Smooth muscle cell (in vitro differentiated cells): ENCODE results near the gene MYCN. TPM values are rescaled to one million over a fixed set of nuclear protein-coding genes. Genes with fewer than 3 reads are reported as not detected.

Source experiments
- DNase-seq: peaks from one replicate; lab custom pipeline; 2025; ENCODE audit not compliant: unreplicated experiment; lab: John Stamatoyannopoulos, UW
- H2AFZ ChIP-seq: fragments of 200-600 bp; sonication (generic); 2 replicates; pipeline ENCODE4 v1.6.0; 2016; ENCODE audit warnings: antibody characterized with exemption, low read depth, mild to moderate bottlenecking
- H3F3A ChIP-seq: fragments of 200-600 bp; sonication (generic); 2 replicates; pipeline ENCODE4 v1.6.0; 2017; ENCODE audit warnings: antibody characterized with exemption, low read depth
- H3K27ac ChIP-seq: fragments of 200-600 bp; sonication (generic); 2 replicates; pipeline ENCODE4 v1.5.1; 2016; ENCODE audit warnings: low read depth, mild to moderate bottlenecking
- H3K27me3 ChIP-seq: fragments of 200-600 bp; sonication (generic); 2 replicates; pipeline ENCODE4 v1.6.1; 2016; ENCODE audit warnings: low read depth, mild to moderate bottlenecking
- H3K36me3 ChIP-seq: fragments of 200-600 bp; sonication (generic); 2 replicates; pipeline ENCODE4 v1.5.1; 2016; ENCODE audit warnings: low read depth
- H3K4me1 ChIP-seq: fragments of 200-600 bp; sonication (generic); 2 replicates; pipeline ENCODE4 v1.5.1; 2016; ENCODE audit warnings: low read depth
- H3K4me2 ChIP-seq: fragments of 200-600 bp; sonication (generic); 2 replicates; pipeline ENCODE4 v1.6.0; 2016; ENCODE audit warnings: mild to moderate bottlenecking
- H3K4me3 ChIP-seq: fragments of 200-600 bp; sonication (generic); 2 replicates; pipeline ENCODE4 v1.5.1; 2016; ENCODE audit warnings: mild to moderate bottlenecking
- H3K79me2 ChIP-seq: fragments of 200-600 bp; sonication (generic); 2 replicates; pipeline ENCODE4 v1.6.0; 2016; ENCODE audit warnings: low read depth, mild to moderate bottlenecking
- H3K9ac ChIP-seq: fragments of 200-600 bp; sonication (generic); 2 replicates; pipeline ENCODE4 v1.6.0; 2016; ENCODE audit warnings: low read depth
- H3K9me3 ChIP-seq: fragments of 200-600 bp; sonication (generic); replicated peaks from 2 replicates; pipeline ENCODE4 v1.5.1; 2016; ENCODE audit warnings: low read depth
- H4K20me1 ChIP-seq: fragments of 200-600 bp; sonication (generic); 2 replicates; pipeline ENCODE4 v1.6.0; 2016; ENCODE audit warnings: low read depth
- WGBS: methylation state at CpG from one replicate; pipeline ENCODE4 v1.1.7; 2016; ENCODE audit warnings: low lambda C conversion rate; 5-methylcytosine and 5-hydroxymethylcytosine counted together
- polyA plus RNA-seq: library from polyadenylated mRNA; unstranded; fragments of >200 nt; fragmentation: Nextera tagmentation; extraction: Ambion mirVana; gene quantifications from 2 replicates; pipeline ENCODE4 v1.2.1, GENCODE V29; 2016
- total RNA-seq: library from RNA; depleted of rRNA; stranded (reverse); fragments of >200 nt; gene quantifications from 2 replicates; pipeline ENCODE4 v1.2.3, GENCODE V29; 2014
- TF ChIP-seq, protein P1 (sequence below): fragments of 200-600 bp; sonication (generic); IDR thresholded peaks from 2 replicates; pipeline ENCODE4 v1.5.1; 2017; ENCODE audit warnings: borderline replicate concordance, mild to moderate bottlenecking, antibody characterized with exemption; ENCODE audit not compliant: insufficient read depth, poor library complexity, severe bottlenecking

Gene MYCN
- total and polyA plus RNA-seq, 2 experiments from 2014 or later: 6.9 to 18.3 TPM

DNA sequence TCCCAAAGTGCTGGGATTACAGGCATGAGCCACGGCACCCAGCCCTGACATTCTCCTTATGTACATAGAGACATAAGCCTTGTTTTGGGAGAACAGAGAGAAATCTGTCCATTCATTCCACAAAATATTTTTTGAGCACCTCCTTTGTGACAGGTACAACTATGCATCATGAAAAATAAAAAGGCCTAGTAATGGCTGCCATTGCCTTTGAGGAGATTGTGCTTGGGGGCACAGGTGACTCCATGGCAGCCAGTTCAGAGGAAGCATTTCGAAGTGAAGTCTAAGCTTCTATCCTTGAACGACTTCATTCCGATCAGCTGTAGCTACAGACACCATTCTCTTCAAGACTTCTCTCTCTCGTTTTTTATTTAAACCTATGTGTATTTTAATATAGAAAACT, 10.5 kb upstream of the MYCN start:
- no peaks in the 10 kb centered on the region for H3K79me2 ChIP-seq
- H3K36me3 ChIP-seq: no peaks in the 10 kb centered on the region
- H3K9ac ChIP-seq: no peak overlapping the region
- H3F3A ChIP-seq: no peaks in the 10 kb centered on the region
- WGBS: 95% methylated on average over 5 of the region's 5 CpGs
- H3K4me2 ChIP-seq: no peak overlapping the region
- TF ChIP-seq, protein P1, sequence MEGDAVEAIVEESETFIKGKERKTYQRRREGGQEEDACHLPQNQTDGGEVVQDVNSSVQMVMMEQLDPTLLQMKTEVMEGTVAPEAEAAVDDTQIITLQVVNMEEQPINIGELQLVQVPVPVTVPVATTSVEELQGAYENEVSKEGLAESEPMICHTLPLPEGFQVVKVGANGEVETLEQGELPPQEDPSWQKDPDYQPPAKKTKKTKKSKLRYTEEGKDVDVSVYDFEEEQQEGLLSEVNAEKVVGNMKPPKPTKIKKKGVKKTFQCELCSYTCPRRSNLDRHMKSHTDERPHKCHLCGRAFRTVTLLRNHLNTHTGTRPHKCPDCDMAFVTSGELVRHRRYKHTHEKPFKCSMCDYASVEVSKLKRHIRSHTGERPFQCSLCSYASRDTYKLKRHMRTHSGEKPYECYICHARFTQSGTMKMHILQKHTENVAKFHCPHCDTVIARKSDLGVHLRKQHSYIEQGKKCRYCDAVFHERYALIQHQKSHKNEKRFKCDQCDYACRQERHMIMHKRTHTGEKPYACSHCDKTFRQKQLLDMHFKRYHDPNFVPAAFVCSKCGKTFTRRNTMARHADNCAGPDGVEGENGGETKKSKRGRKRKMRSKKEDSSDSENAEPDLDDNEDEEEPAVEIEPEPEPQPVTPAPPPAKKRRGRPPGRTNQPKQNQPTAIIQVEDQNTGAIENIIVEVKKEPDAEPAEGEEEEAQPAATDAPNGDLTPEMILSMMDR: no peak
- no peak overlapping the region for H3K4me3 ChIP-seq
- H4K20me1 ChIP-seq: no peaks in the 10 kb centered on the region
- H2AFZ ChIP-seq: no peak overlapping the region
- H3K4me1 ChIP-seq: no peaks in the 10 kb centered on the region
- H3K27ac ChIP-seq: no peak overlapping the region
- no peaks in the 10 kb centered on the region for H3K9me3 ChIP-seq
- DNase-seq: no peak
- no peaks in the 10 kb centered on the region for H3K27me3 ChIP-seq

DNA sequence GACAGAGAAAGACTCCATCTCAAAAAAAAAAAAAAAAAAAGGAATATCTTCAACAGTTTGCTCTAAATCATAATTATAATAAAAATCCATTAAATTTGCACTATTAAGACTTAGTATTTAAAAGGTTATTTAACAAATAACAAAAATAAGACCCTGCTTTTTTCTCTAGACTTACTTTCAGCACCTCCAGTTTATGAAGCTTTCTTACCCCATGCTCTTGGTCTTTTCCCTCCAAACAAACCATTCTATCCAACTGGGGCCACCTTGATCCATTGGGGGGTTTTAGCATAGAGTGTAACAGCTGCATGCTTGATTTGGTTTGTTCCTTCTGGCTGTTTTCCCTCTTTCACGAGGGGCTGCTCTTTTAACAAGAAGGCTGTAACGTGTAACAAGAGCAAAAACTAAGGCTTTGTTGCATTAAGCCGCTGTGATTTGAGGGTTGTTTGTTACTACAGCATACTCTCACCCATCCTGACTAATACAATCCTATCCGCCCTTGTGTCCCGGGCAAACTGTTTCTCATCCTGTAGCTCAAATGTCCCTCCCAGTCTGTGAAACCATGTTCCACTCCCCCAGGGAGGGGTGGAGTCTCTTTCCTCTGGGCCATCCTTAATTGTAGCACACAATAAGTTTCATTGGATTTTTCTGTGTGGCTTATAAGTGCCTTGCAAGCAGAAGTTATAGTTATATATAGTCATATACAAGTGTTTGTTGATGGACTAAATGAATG, 9.6 kb upstream of the MYCN start:
- no peaks in the 10 kb centered on the region for H3F3A ChIP-seq
- DNase-seq: no peak
- no peaks in the 10 kb centered on the region for H3K27me3 ChIP-seq
- 94% methylated on average over 5 of the region's 5 CpGs for WGBS
- no peaks in the 10 kb centered on the region for H3K9me3 ChIP-seq
- no peaks in the 10 kb centered on the region for H3K79me2 ChIP-seq
- H3K4me3 ChIP-seq: no peak overlapping the region
- no peaks in the 10 kb centered on the region for H4K20me1 ChIP-seq
- no peaks in the 10 kb centered on the region for H3K4me1 ChIP-seq
- no peak overlapping the region for H3K27ac ChIP-seq
- H3K36me3 ChIP-seq: no peaks in the 10 kb centered on the region
- H2AFZ ChIP-seq: no peak overlapping the region
- no peak overlapping the region for H3K4me2 ChIP-seq
- no peak overlapping the region for H3K9ac ChIP-seq
- TF ChIP-seq, protein P1: no peak

DNA sequence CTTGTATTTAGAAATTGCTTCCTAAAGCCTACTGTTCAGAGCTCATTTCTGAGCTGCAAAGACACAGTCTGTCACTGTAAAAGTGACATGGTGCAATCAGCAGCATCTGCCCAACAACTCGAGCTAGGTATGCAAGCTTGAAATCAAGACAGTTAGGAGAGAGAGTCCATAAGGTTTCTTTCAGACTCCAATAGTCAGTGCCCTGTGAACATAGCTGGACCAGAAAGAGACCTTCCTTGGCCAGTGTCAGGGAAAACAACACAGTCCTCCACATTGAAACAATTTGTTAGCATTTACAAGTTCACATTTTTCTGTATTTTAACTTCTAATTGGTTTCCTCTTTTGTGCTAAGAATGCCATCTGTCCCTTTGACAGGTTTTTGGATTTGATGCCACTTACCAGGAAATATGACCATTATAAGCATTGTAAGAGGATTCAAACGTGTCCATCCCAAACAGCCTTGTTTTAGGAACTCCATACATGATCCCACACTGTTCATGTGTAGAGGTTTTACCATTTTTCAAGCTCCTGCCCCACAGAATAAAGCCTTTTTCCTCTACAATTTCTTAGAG, 8.9 kb upstream of the MYCN start:
- no peak for DNase-seq
- Histone ChIP-seq H3K27me3 (peaks cover 1% of the 10 kb centered on the region), H3K4me3 (no peak overlapping the region), H4K20me1 (no peaks in the 10 kb centered on the region), H3K4me1 (no peaks in the 10 kb centered on the region), H3K36me3 (no peaks in the 10 kb centered on the region), H3K79me2 (no peaks in the 10 kb centered on the region), H3K9me3 (no peaks in the 10 kb centered on the region), H3K9ac (no peak overlapping the region), H3F3A (no peaks in the 10 kb centered on the region), H3K27ac (no peak overlapping the region), H3K4me2 (no peak overlapping the region), H2AFZ (no peak overlapping the region)
- 72% methylated on average over 2 of the region's 2 CpGs for WGBS
- TF ChIP-seq, protein P1: no peak

DNA sequence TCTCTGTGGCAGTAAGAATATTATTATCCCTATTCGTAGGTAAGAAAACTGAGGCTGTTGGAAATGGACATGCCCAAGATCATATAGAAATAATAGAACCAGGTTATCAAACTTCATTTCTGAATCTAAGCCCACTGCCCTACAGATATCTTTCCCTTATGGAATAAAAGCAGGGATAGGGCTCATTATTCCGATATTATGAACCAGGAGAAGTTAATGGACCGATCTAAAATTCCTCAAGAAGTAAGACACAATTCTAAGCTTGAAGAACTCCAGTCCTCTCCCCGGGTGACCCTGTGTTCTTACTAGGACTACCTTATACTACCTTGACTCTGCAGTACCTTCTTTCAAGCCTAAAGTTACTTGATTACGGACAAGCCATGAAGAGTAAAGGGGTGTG, 8.4 kb upstream of the MYCN start:
- Histone ChIP-seq H3K4me2 (no peak overlapping the region), H3F3A (no peaks in the 10 kb centered on the region), H3K27ac (no peak overlapping the region), H4K20me1 (no peaks in the 10 kb centered on the region), H3K9ac (no peak overlapping the region), H3K4me1 (no peaks in the 10 kb centered on the region), H3K4me3 (no peak overlapping the region), H2AFZ (no peak overlapping the region), H3K79me2 (no peaks in the 10 kb centered on the region), H3K27me3 (peaks cover 7% of the 10 kb centered on the region), H3K36me3 (no peaks in the 10 kb centered on the region), H3K9me3 (no peaks in the 10 kb centered on the region)
- DNase-seq: no peak
- TF ChIP-seq, protein P1: no peak
- 91% methylated on average over 5 of the region's 5 CpGs for WGBS
